Measurements from ENCODE around the gene FRMD4A.
"Not testable (repeated sequence)": the region's sequence is repeated elsewhere in the genome, so short reads cannot be mapped to it uniquely, and the experiment has no call there.

The FRMD4A gene

GRCh38 chr10:14225379-14225778, 105.3 kb downstream of the FRMD4A start:
- no peak overlapping the region for H3K27ac Mint-ChIP-seq
- H3K36me3 Mint-ChIP-seq (ENCODE audit: low read depth) = no peaks in the 10 kb centered on the region
- no peak for DNase-seq (ENCODE audit: low spot score)
- H3K4me3 Mint-ChIP-seq = no peak overlapping the region
- peaks cover 24% of the 10 kb centered on the region for H3K27me3 Mint-ChIP-seq (ENCODE audit: low read depth)
- H3K9me3 Mint-ChIP-seq = no peaks in the 10 kb centered on the region
- H3K4me1 Mint-ChIP-seq (ENCODE audit: low read depth) = no peaks in the 10 kb centered on the region

GRCh38 chr10:14220026-14220425, 110.7 kb downstream of the FRMD4A start:
- Mint-ChIP-seq H3K4me1 (ENCODE audit: low read depth) (no peaks in the 10 kb centered on the region), H3K9me3 (no peaks in the 10 kb centered on the region), H3K4me3 (no peak overlapping the region), H3K36me3 (ENCODE audit: low read depth) (no peaks in the 10 kb centered on the region), H3K27ac (no peak overlapping the region), H3K27me3 (ENCODE audit: low read depth) (peaks cover 11% of the 10 kb centered on the region)
- DNase-seq (ENCODE audit: low spot score) = no peak

- no peaks in the 10 kb centered on the region for H3K36me3 Mint-ChIP-seq (ENCODE audit: low read depth)
- H3K9me3 Mint-ChIP-seq = no peaks in the 10 kb centered on the region
- peaks cover 7% of the 10 kb centered on the region for H3K27me3 Mint-ChIP-seq (ENCODE audit: low read depth)
- no peak for DNase-seq (ENCODE audit: low spot score)
- H3K27ac Mint-ChIP-seq = no peak overlapping the region
- H3K4me1 Mint-ChIP-seq (ENCODE audit: low read depth) = no peaks in the 10 kb centered on the region
- H3K4me3 Mint-ChIP-seq = no peak overlapping the region
Observed at GRCh38 chr10:14219411-14219810, 111.3 kb downstream of the FRMD4A start.

GRCh38 chr10:14215641-14216040, 115.1 kb downstream of the FRMD4A start:
- H3K9me3 Mint-ChIP-seq = no peaks in the 10 kb centered on the region
- no peak for DNase-seq (ENCODE audit: low spot score)
- H3K4me1 Mint-ChIP-seq (ENCODE audit: low read depth) = no peaks in the 10 kb centered on the region
- H3K27me3 Mint-ChIP-seq (ENCODE audit: low read depth) = no peaks in the 10 kb centered on the region
- no peak overlapping the region for H3K27ac Mint-ChIP-seq
- H3K36me3 Mint-ChIP-seq (ENCODE audit: low read depth) = no peaks in the 10 kb centered on the region
- H3K4me3 Mint-ChIP-seq = no peak overlapping the region

- H3K36me3 Mint-ChIP-seq (ENCODE audit: low read depth); DNase-seq (ENCODE audit: low spot score); H3K27ac Mint-ChIP-seq; H3K4me1 Mint-ChIP-seq (ENCODE audit: low read depth); H3K4me3 Mint-ChIP-seq; H3K27me3 Mint-ChIP-seq (ENCODE audit: low read depth); H3K9me3 Mint-ChIP-seq: not testable (repeated sequence)
Observed at GRCh38 chr10:14213703-14214102, 117.0 kb downstream of the FRMD4A start.

GRCh38 chr10:14211610-14212009, 119.1 kb downstream of the FRMD4A start:
- no peak for DNase-seq (ENCODE audit: low spot score)
- no peak overlapping the region for H3K4me3 Mint-ChIP-seq
- no peaks in the 10 kb centered on the region for H3K36me3 Mint-ChIP-seq (ENCODE audit: low read depth)
- H3K27ac Mint-ChIP-seq = no peak overlapping the region
- no peaks in the 10 kb centered on the region for H3K27me3 Mint-ChIP-seq (ENCODE audit: low read depth)
- H3K4me1 Mint-ChIP-seq (ENCODE audit: low read depth) = no peaks in the 10 kb centered on the region
- H3K9me3 Mint-ChIP-seq = no peaks in the 10 kb centered on the region

- H3K27ac Mint-ChIP-seq = no peak overlapping the region
- H3K36me3 Mint-ChIP-seq (ENCODE audit: low read depth) = no peaks in the 10 kb centered on the region
- H3K4me3 Mint-ChIP-seq = no peak overlapping the region
- no peak for DNase-seq (ENCODE audit: low spot score)
- no peaks in the 10 kb centered on the region for H3K4me1 Mint-ChIP-seq (ENCODE audit: low read depth)
- no peaks in the 10 kb centered on the region for H3K9me3 Mint-ChIP-seq
- H3K27me3 Mint-ChIP-seq (ENCODE audit: low read depth) = peaks cover 4% of the 10 kb centered on the region
Observed at GRCh38 chr10:14208231-14208630, 122.5 kb downstream of the FRMD4A start.

- Mint-ChIP-seq H3K36me3 (ENCODE audit: low read depth) (no peaks in the 10 kb centered on the region), H3K27ac (no peak overlapping the region), H3K4me1 (ENCODE audit: low read depth) (no peaks in the 10 kb centered on the region), H3K27me3 (ENCODE audit: low read depth) (peaks cover 4% of the 10 kb centered on the region), H3K9me3 (no peaks in the 10 kb centered on the region), H3K4me3 (no peak overlapping the region)
- no peak for DNase-seq (ENCODE audit: low spot score)
Observed at GRCh38 chr10:14205233-14205632, 125.5 kb downstream of the FRMD4A start.

- no peak overlapping the region for H3K4me3 Mint-ChIP-seq
- H3K27ac Mint-ChIP-seq = no peak overlapping the region
- H3K9me3 Mint-ChIP-seq = no peaks in the 10 kb centered on the region
- DNase-seq (ENCODE audit: low spot score) = no peak
- H3K36me3 Mint-ChIP-seq (ENCODE audit: low read depth) = no peaks in the 10 kb centered on the region
- H3K4me1 Mint-ChIP-seq (ENCODE audit: low read depth) = no peaks in the 10 kb centered on the region
- H3K27me3 Mint-ChIP-seq (ENCODE audit: low read depth) = peaks cover 7% of the 10 kb centered on the region
Observed at GRCh38 chr10:14200698-14201544, 129.8 kb downstream of the FRMD4A start.

- H3K27me3 Mint-ChIP-seq (ENCODE audit: low read depth) = peaks cover 10% of the 10 kb centered on the region
- not testable (repeated sequence) for H3K4me3 Mint-ChIP-seq; DNase-seq (ENCODE audit: low spot score); H3K4me1 Mint-ChIP-seq (ENCODE audit: low read depth); H3K27ac Mint-ChIP-seq; H3K36me3 Mint-ChIP-seq (ENCODE audit: low read depth); H3K9me3 Mint-ChIP-seq
Observed at GRCh38 chr10:14199098-14199497, 131.6 kb downstream of the FRMD4A start.

GRCh38 chr10:14198078-14198477, 132.6 kb downstream of the FRMD4A start:
- Mint-ChIP-seq H3K4me1 (ENCODE audit: low read depth) (no peaks in the 10 kb centered on the region), H3K27ac (no peak overlapping the region), H3K27me3 (ENCODE audit: low read depth) (peaks cover 17% of the 10 kb centered on the region), H3K36me3 (ENCODE audit: low read depth) (no peaks in the 10 kb centered on the region), H3K9me3 (no peaks in the 10 kb centered on the region), H3K4me3 (no peak overlapping the region)
- DNase-seq (ENCODE audit: low spot score) = no peak

- Mint-ChIP-seq H3K36me3 (ENCODE audit: low read depth) (no peaks in the 10 kb centered on the region), H3K27me3 (ENCODE audit: low read depth) (peaks cover 27% of the 10 kb centered on the region), H3K4me1 (ENCODE audit: low read depth) (no peaks in the 10 kb centered on the region), H3K9me3 (no peaks in the 10 kb centered on the region), H3K4me3 (no peak overlapping the region), H3K27ac (no peak overlapping the region)
- DNase-seq (ENCODE audit: low spot score) = no peak
Observed at GRCh38 chr10:14196113-14196512, 134.6 kb downstream of the FRMD4A start.

GRCh38 chr10:14195433-14195832, 135.3 kb downstream of the FRMD4A start:
- DNase-seq (ENCODE audit: low spot score) = no peak
- Mint-ChIP-seq H3K4me1 (ENCODE audit: low read depth) (no peaks in the 10 kb centered on the region), H3K27ac (no peak overlapping the region), H3K36me3 (ENCODE audit: low read depth) (no peaks in the 10 kb centered on the region), H3K9me3 (no peaks in the 10 kb centered on the region), H3K4me3 (no peak overlapping the region), H3K27me3 (ENCODE audit: low read depth) (peaks cover 33% of the 10 kb centered on the region)

- Mint-ChIP-seq H3K27me3 (ENCODE audit: low read depth) (peaks cover 45% of the 10 kb centered on the region), H3K4me1 (ENCODE audit: low read depth) (no peaks in the 10 kb centered on the region), H3K27ac (no peak overlapping the region), H3K36me3 (ENCODE audit: low read depth) (no peaks in the 10 kb centered on the region), H3K9me3 (no peaks in the 10 kb centered on the region), H3K4me3 (no peak overlapping the region)
- DNase-seq (ENCODE audit: low spot score) = no peak
Observed at GRCh38 chr10:14192746-14193145, 138.0 kb downstream of the FRMD4A start.

- H3K36me3 Mint-ChIP-seq (ENCODE audit: low read depth) = no peaks in the 10 kb centered on the region
- peaks cover 48% of the 10 kb centered on the region for H3K27me3 Mint-ChIP-seq (ENCODE audit: low read depth)
- no peaks in the 10 kb centered on the region for H3K9me3 Mint-ChIP-seq
- no peak overlapping the region for H3K27ac Mint-ChIP-seq
- no peak for DNase-seq (ENCODE audit: low spot score)
- H3K4me1 Mint-ChIP-seq (ENCODE audit: low read depth) = no peaks in the 10 kb centered on the region
- H3K4me3 Mint-ChIP-seq = no peak overlapping the region
Observed at GRCh38 chr10:14191871-14192270, 138.9 kb downstream of the FRMD4A start.

Measured in T-helper 2 cell treated with Interferon-gamma antibody and Interleukin-4, amounts not matched to agents 5 μg/mL and 100 μg/mL, for 36 hours (primary cell).